ENCODE data around the gene HEPACAM2.

The HEPACAM2 gene

GRCh38 chr7:93146036-93146435 lies 80.2 kb downstream of the HEPACAM2 start:
- no peak for DNase-seq

- no peak for DNase-seq
Measured at GRCh38 chr7:93145354-93145753, 80.9 kb downstream of the HEPACAM2 start.

GRCh38 chr7:93142127-93142526 lies 84.1 kb downstream of the HEPACAM2 start:
- DNase-seq, result no peak

GRCh38 chr7:93140582-93141191 lies 85.6 kb downstream of the HEPACAM2 start:
- DNase-seq, result no peak

- DNase-seq, result no peak
Measured at GRCh38 chr7:93138576-93138975, 87.7 kb downstream of the HEPACAM2 start.
